ENCODE results near the gene PARVA. TPM values are rescaled to one million over a fixed set of nuclear protein-coding genes. Genes with fewer than 3 reads are reported as not detected.

PARVA gene
- total RNA-seq, 2 donors from 2014 or later, result 38.4 to 55.1 TPM

DNA sequence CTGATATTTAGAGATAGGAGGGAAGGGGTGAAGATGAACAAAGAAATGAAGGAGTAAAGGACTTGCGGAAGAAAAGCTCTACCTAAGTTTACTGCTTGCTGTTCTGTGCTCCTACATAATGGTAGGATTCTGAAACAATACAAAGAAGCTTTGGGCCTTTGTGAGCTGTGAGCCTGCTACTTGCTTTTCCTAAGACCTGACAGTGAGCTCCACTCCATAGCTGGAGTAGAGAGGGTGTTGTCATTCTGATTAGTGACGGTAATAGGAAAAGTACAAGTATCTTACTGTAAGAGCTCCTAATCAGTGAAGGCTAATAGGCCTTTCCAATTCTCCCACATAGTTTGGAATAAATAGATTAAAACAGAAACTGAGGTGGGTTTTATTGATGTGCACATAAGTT is 75.9 kb downstream of the PARVA start:
- H3K4me3 ChIP-seq, result no peak overlapping the region
- no peaks in the 10 kb centered on the region for H3K36me3 ChIP-seq
- no peak overlapping the region for H3K27ac ChIP-seq
- no peaks in the 10 kb centered on the region for H3K4me1 ChIP-seq (replicated peaks)
- intact Hi-C loops (cut with DNase I), result no loop called here
- 92% methylated on average over 2 of the region's 2 CpGs for WGBS
- H3K9me3 ChIP-seq, result no peaks in the 10 kb centered on the region
- no peak for DNase-seq (ENCODE audit: low spot score)
- no peaks in the 10 kb centered on the region for H3K27me3 ChIP-seq (replicated peaks; ENCODE audit: insufficient read depth)
- TF ChIP-seq POLR2AphosphoS5 (IDR thresholded peaks at IDR 0.05) (no peak), POLR2A (IDR thresholded peaks at IDR 0.05) (no peak)

DNA sequence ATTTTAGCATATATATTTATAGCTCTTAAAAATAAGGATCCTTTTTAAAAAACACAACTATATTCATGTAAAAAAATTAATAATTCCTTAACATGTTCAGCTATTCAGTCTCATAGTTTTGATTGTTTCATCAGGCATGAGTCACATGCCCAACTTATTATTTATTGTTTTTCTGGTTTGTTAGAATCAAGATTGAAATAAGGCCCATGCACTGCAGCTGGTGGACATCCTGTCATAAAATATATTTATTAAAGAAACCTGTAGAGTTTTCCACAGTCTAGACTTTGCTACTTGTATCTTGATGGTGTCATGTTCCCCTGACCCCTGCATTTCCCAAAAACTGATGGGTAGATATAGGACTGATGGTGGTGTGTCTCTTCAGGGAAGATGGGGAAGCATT is 77.4 kb downstream of the PARVA start:
- DNase-seq (ENCODE audit: low spot score), result no peak
- Histone ChIP-seq H3K9me3 (no peaks in the 10 kb centered on the region), H3K36me3 (no peaks in the 10 kb centered on the region), H3K4me3 (no peak overlapping the region), H3K4me1 (replicated peaks) (no peaks in the 10 kb centered on the region), H3K27ac (no peak overlapping the region), H3K27me3 (replicated peaks; ENCODE audit: insufficient read depth) (no peaks in the 10 kb centered on the region)
- TF ChIP-seq POLR2A (IDR thresholded peaks at IDR 0.05) (no peak), POLR2AphosphoS5 (IDR thresholded peaks at IDR 0.05) (no peak)
- intact Hi-C loops (cut with DNase I), result no loop called here

DNA sequence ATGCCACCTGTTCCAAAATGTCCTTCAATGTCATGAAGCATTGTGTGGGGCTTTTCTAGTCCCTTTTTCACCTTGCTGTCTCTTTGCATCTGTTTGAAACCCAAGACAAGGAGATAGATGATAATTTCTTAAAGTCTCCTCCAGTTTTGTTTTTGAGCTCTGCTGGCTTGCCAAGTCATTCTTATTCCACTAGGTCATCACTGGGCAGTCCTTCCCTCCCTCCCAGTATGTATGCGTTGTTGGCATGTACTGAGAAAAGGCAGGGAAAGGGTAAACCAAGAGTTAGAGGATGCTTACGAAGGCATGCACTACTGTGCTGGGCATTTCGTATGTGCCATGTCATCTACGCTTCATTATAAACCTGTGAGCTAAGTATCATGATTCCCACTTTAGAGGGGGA is 78.6 kb downstream of the PARVA start:
- Histone ChIP-seq H3K4me3 (no peak overlapping the region), H3K36me3 (no peaks in the 10 kb centered on the region), H3K27ac (no peak overlapping the region), H3K27me3 (replicated peaks; ENCODE audit: insufficient read depth) (no peaks in the 10 kb centered on the region), H3K9me3 (no peaks in the 10 kb centered on the region), H3K4me1 (replicated peaks) (no peaks in the 10 kb centered on the region)
- no peak for DNase-seq (ENCODE audit: low spot score)
- 74% methylated on average over 4 of the region's 4 CpGs for WGBS
- TF ChIP-seq POLR2AphosphoS5 (IDR thresholded peaks at IDR 0.05), result no peak
- TF ChIP-seq, protein P1, sequence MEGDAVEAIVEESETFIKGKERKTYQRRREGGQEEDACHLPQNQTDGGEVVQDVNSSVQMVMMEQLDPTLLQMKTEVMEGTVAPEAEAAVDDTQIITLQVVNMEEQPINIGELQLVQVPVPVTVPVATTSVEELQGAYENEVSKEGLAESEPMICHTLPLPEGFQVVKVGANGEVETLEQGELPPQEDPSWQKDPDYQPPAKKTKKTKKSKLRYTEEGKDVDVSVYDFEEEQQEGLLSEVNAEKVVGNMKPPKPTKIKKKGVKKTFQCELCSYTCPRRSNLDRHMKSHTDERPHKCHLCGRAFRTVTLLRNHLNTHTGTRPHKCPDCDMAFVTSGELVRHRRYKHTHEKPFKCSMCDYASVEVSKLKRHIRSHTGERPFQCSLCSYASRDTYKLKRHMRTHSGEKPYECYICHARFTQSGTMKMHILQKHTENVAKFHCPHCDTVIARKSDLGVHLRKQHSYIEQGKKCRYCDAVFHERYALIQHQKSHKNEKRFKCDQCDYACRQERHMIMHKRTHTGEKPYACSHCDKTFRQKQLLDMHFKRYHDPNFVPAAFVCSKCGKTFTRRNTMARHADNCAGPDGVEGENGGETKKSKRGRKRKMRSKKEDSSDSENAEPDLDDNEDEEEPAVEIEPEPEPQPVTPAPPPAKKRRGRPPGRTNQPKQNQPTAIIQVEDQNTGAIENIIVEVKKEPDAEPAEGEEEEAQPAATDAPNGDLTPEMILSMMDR (IDR thresholded peaks at IDR 0.05), result no peak
- no peak for TF ChIP-seq POLR2A (IDR thresholded peaks at IDR 0.05)
- intact Hi-C loops (cut with DNase I), result no loop called here

DNA sequence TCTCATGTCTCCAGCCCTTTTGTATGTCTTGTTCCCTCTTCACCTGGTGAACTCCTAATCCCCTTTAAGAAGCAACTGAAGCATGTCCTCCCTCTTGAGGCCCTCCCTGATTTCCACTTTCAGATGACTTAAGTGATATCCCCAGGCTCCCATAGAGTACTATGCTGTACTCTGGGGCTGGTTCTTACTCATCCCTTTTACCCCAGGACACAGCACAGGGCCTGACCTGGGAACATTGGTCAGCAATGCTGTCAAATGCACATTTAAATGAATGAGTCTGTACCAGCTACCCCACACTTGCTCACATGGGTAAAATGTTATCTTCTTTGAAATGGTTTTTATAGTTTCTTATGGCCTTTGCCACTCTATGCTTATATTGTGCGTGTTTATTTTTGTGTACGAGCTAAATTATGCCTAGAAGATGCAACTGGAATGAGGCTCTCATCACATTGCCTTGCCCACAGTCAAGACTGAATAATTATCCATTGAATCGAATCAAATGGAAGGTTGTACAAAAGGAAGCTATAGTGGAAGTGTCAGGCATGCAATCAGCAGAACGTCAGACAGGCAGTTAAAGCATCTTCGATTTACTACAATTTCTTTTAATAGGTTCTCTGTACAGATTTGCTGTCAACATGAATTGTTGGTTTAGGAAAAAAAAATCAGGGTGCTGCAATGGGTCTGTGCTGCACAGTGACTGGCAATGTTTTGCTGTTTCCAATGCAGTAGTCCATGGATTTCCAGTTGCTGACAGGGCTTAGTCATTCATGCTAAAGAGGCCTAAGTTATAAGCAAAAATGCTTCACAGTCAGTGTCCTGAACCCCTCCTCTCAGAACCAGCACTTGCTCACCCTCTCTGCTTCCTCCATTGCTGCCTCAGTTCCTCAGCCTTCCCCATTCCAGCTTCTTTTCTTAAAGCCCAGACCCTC is 79.5 kb downstream of the PARVA start:
- WGBS, result 47% methylated on average over 5 of the region's 5 CpGs
- H3K27ac ChIP-seq, result peak overlapping the region in 1 of 2 donors; percentile 19
- TF ChIP-seq POLR2AphosphoS5 (IDR thresholded peaks at IDR 0.05), result no peak
- TF ChIP-seq, protein P1 (IDR thresholded peaks at IDR 0.05), result no peak
- TF ChIP-seq POLR2A (IDR thresholded peaks at IDR 0.05), result no peak
- H3K27me3 ChIP-seq (replicated peaks; ENCODE audit: insufficient read depth), result no peaks in the 10 kb centered on the region
- no peak overlapping the region for H3K4me3 ChIP-seq
- no peaks in the 10 kb centered on the region for H3K4me1 ChIP-seq (replicated peaks)
- H3K9me3 ChIP-seq, result no peaks in the 10 kb centered on the region
- no peaks in the 10 kb centered on the region for H3K36me3 ChIP-seq
- no peak for DNase-seq (ENCODE audit: low spot score)
- intact Hi-C loops (cut with DNase I), result no loop called here

DNA sequence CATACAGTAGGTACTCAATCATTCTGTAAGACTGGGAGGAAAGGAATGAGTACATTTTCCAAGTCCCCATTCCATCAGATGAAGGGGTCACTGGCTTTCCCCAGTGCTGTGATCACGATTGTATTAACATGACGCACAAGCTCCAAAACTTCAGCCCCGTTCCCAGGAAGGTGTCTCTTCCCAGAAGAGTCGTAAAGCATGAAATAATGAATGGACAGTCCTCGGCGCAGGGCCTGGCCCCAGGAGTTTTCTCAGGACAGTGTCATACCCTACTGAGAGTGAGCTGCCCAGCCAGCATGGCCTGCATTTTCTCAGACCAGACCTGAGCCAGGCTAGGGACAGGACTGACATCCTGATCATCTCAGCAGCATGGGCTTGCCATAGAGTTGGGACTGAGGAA is 80.7 kb downstream of the PARVA start:
- 71% methylated on average over 6 of the region's 6 CpGs for WGBS
- Histone ChIP-seq H3K27me3 (replicated peaks; ENCODE audit: insufficient read depth) (no peaks in the 10 kb centered on the region), H3K36me3 (no peaks in the 10 kb centered on the region), H3K9me3 (no peaks in the 10 kb centered on the region), H3K4me3 (no peak overlapping the region), H3K4me1 (replicated peaks) (no peaks in the 10 kb centered on the region), H3K27ac (peak overlapping the region in 1 of 2 donors; percentile 19)
- DNase-seq (ENCODE audit: low spot score), result no peak
- intact Hi-C loops (cut with DNase I), result no loop called here
- TF ChIP-seq, protein P1 (IDR thresholded peaks at IDR 0.05), result no peak
- TF ChIP-seq POLR2AphosphoS5 (IDR thresholded peaks at IDR 0.05), result no peak
- no peak for TF ChIP-seq POLR2A (IDR thresholded peaks at IDR 0.05)

DNA sequence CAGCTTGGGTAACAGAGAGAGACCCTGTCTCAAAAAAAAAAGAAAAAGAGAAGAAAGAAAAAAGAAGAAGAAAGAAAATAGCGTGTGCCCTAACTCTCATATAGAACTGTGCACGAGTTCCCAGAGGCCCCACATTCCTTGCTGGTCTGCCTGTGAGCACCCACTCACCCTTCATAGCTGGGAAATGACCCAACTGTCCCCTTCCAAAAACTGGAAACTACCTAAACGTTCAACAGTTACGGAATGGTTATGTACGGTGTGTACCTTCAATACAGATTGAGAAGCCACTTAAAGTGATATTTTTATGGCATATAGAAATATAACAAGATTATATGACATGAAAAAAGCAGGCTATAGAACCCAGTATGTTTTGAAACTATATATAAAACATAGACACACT is 82.0 kb downstream of the PARVA start:
- H3K4me1 ChIP-seq (replicated peaks), result no peaks in the 10 kb centered on the region
- intact Hi-C loops (cut with DNase I), result no loop called here
- 74% methylated on average over 5 of the region's 5 CpGs for WGBS

More for the DNA sequence above, 82.0 kb downstream of the PARVA start:
- Histone ChIP-seq H3K36me3 (no peaks in the 10 kb centered on the region), H3K27ac (no peak overlapping the region), H3K4me3 (no peak overlapping the region), H3K9me3 (no peaks in the 10 kb centered on the region), H3K27me3 (replicated peaks; ENCODE audit: insufficient read depth) (no peaks in the 10 kb centered on the region)
- DNase-seq (ENCODE audit: low spot score), result no peak
- no peak for TF ChIP-seq POLR2A (IDR thresholded peaks at IDR 0.05)
- TF ChIP-seq POLR2AphosphoS5 (IDR thresholded peaks at IDR 0.05), result no peak
- TF ChIP-seq, protein P1 (IDR thresholded peaks at IDR 0.05), result no peak
